ENCODE measurements around the gene TDO2. TPM values are rescaled to one million over a fixed set of nuclear protein-coding genes. Genes with fewer than 3 reads are reported as not detected.

The TDO2 gene
- total RNA-seq, 1 experiment from 2014 or later = 0.13 TPM

- TF ChIP-seq SMAD3 (CRISPR knock-in tag; IDR thresholded peaks at IDR 0.05; ENCODE audit: borderline replicate concordance) (peak; percentile 24; the same call in 1 of the 2 replicates), CBFB (CRISPR knock-in tag; IDR thresholded peaks at IDR 0.05; ENCODE audit: low read depth) (0 out of 2 replicates have a peak, but pooled peaks have one; percentile 84), ZNF138 (CRISPR knock-in tag; conservative IDR thresholded peaks at IDR 0.05) (0 out of 2 replicates have a peak, but pooled peaks have one; percentile 41), RELA (CRISPR knock-in tag; IDR thresholded peaks at IDR 0.05; ENCODE audit: borderline replicate concordance) (peak; percentile 38; the same call in 1 of the 2 replicates), TCF7 (CRISPR knock-in tag; IDR thresholded peaks at IDR 0.05; ENCODE audit: low read depth) (no peak), MAX (CRISPR knock-in tag; IDR thresholded peaks at IDR 0.05) (peak; percentile 57; the same call in 1 of the 2 replicates), GABPB1 (CRISPR knock-in tag; IDR thresholded peaks at IDR 0.05) (peak; percentile 39; the same call in 1 of the 2 replicates), FOXJ3 (CRISPR knock-in tag; IDR thresholded peaks at IDR 0.05; ENCODE audit: borderline replicate concordance) (no peak), GTF2I (CRISPR knock-in tag; conservative IDR thresholded peaks at IDR 0.05) (no peak), HMGA2 (CRISPR knock-in tag; IDR thresholded peaks at IDR 0.05) (0 out of 2 replicates have a peak, but pooled peaks have one; percentile 3), ATF3 (CRISPR knock-in tag; conservative IDR thresholded peaks at IDR 0.05) (no peak), ETV6 (CRISPR knock-in tag; IDR thresholded peaks at IDR 0.05) (peak; percentile 57; the same call in 1 of the 2 replicates), EMX1 (CRISPR knock-in tag; IDR thresholded peaks at IDR 0.05) (0 out of 2 replicates have a peak, but pooled peaks have one; percentile 60), HMGXB4 (CRISPR knock-in tag; IDR thresholded peaks at IDR 0.05) (peak; percentile 96), FOXK1 (CRISPR knock-in tag; IDR thresholded peaks at IDR 0.05) (0 out of 2 replicates have a peak, but pooled peaks have one; percentile 26), TP53 (CRISPR knock-in tag; IDR thresholded peaks at IDR 0.05) (peak; percentile 80)
Measured at GRCh38 chr4:155953151-155954117, 49.9 kb downstream of the TDO2 start, which contains the start of gene CTSO (continued).

- POLR2A ChIA-PET = interaction anchor here (0.6 kb wide), 1 partner anchor 145 kb away, joined by 3 read pairs; no protein-coding TSS in a partner anchor
- no peak for TF ChIP-seq PREB (CRISPR knock-in tag; IDR thresholded peaks at IDR 0.05; ENCODE audit: borderline replicate concordance)
- TF ChIP-seq GABPB1 (CRISPR knock-in tag; IDR thresholded peaks at IDR 0.05) = no peak
- TF ChIP-seq NFE2L1 (CRISPR knock-in tag; IDR thresholded peaks at IDR 0.05) = no peak
- no peak for TF ChIP-seq TEAD1 (CRISPR knock-in tag; IDR thresholded peaks at IDR 0.05)
- no peak for TF ChIP-seq MXD4 (CRISPR knock-in tag; IDR thresholded peaks at IDR 0.05; ENCODE audit: borderline replicate concordance)
- TF ChIP-seq PRRX2 (CRISPR knock-in tag; IDR thresholded peaks at IDR 0.05) = no peak
- TF ChIP-seq ZBTB21 (CRISPR knock-in tag; IDR thresholded peaks at IDR 0.05; ENCODE audit: borderline replicate concordance) = no peak
- no peak for TF ChIP-seq E2F4 (CRISPR knock-in tag; IDR thresholded peaks at IDR 0.05; ENCODE audit: borderline replicate concordance, low read depth)
- TF ChIP-seq, protein P1, sequence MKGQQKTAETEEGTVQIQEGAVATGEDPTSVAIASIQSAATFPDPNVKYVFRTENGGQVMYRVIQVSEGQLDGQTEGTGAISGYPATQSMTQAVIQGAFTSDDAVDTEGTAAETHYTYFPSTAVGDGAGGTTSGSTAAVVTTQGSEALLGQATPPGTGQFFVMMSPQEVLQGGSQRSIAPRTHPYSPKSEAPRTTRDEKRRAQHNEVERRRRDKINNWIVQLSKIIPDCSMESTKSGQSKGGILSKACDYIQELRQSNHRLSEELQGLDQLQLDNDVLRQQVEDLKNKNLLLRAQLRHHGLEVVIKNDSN (CRISPR knock-in tag; IDR thresholded peaks at IDR 0.05) = no peak
- TF ChIP-seq, protein P2, sequence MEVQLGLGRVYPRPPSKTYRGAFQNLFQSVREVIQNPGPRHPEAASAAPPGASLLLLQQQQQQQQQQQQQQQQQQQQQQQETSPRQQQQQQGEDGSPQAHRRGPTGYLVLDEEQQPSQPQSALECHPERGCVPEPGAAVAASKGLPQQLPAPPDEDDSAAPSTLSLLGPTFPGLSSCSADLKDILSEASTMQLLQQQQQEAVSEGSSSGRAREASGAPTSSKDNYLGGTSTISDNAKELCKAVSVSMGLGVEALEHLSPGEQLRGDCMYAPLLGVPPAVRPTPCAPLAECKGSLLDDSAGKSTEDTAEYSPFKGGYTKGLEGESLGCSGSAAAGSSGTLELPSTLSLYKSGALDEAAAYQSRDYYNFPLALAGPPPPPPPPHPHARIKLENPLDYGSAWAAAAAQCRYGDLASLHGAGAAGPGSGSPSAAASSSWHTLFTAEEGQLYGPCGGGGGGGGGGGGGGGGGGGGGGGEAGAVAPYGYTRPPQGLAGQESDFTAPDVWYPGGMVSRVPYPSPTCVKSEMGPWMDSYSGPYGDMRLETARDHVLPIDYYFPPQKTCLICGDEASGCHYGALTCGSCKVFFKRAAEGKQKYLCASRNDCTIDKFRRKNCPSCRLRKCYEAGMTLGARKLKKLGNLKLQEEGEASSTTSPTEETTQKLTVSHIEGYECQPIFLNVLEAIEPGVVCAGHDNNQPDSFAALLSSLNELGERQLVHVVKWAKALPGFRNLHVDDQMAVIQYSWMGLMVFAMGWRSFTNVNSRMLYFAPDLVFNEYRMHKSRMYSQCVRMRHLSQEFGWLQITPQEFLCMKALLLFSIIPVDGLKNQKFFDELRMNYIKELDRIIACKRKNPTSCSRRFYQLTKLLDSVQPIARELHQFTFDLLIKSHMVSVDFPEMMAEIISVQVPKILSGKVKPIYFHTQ (CRISPR knock-in tag; IDR thresholded peaks at IDR 0.05) = no peak
- TF ChIP-seq FOXJ3 (CRISPR knock-in tag; IDR thresholded peaks at IDR 0.05; ENCODE audit: borderline replicate concordance) = no peak
Measured at GRCh38 chr4:155954118-155954685, 50.7 kb downstream of the TDO2 start.

More at GRCh38 chr4:155954118-155954685, 50.7 kb downstream of the TDO2 start:
- CTCF ChIA-PET = interaction anchor here (0.9 to 2.5 kb wide), 10 partner anchors 10 to 167 kb away, joined by 3 to 36 read pairs (median 5); partner anchors contain the start of gene TDO2
- H3K27ac Mint-ChIP-seq = no peak overlapping the region
- no peak for ATAC-seq
- 0 out of 2 replicates have a peak, but pooled peaks cover 3% of the 10 kb centered on the region for H3K36me3 Mint-ChIP-seq
- peak overlapping the region; percentile 95 for H3K4me3 Mint-ChIP-seq
- H3K9me3 Mint-ChIP-seq = peaks cover 9% of the 10 kb centered on the region
- peaks cover 6% of the 10 kb centered on the region; the same call in 1 of the 2 replicates for H3K4me1 Mint-ChIP-seq
- peaks cover 7% of the 10 kb centered on the region for H3K27me3 Mint-ChIP-seq (ENCODE audit: low read depth)
- DNase-seq (ENCODE audit: low spot score) = no peak
